Ovary (tissue), 3 donors: ENCODE data around the gene AMD1.
"Not testable (repeated sequence)": the region's sequence is repeated elsewhere in the genome, so short reads cannot be mapped to it uniquely, and the experiment has no call there.

Experiments used
- CTCF ChIP-seq, 3 donors: fragments of 450-650 bp in 2 of 3; fragments of 200-600 bp in 1 of 3; IDR thresholded peaks; one replicate each; pipeline versions ENCODE4 v1.5.1 to v1.8.0; 2016 to 2022; ENCODE audit warnings: antibody characterized with exemption in 3 of 3, mild to moderate bottlenecking in 1 of 3
- EP300 ChIP-seq: sonication (generic); formaldehyde crosslinking; IDR thresholded peaks from one replicate; pipeline ENCODE4 v1.6.1; 2017; ENCODE audit warnings: antibody characterized with exemption
- POLR2A ChIP-seq: fragments of 450-650 bp; IDR thresholded peaks from one replicate; pipeline ENCODE4 v1.6.1; 2017; ENCODE audit warnings: antibody characterized with exemption, mild to moderate bottlenecking, moderate library complexity
- donor health status: DM: no; HTN: no; CAD: no.

GRCh38 chr6:110906273-110906672, 31.7 kb downstream of the AMD1 start:
- TF ChIP-seq CTCF (IDR thresholded peaks at IDR 0.05); EP300; POLR2A: not testable (repeated sequence)
